ENCODE measurements around the gene ACSBG1. TPM values are rescaled to one million over a fixed set of nuclear protein-coding genes. Genes with fewer than 3 reads are reported as not detected.

The ACSBG1 gene
- total and polyA plus RNA-seq, 2 experiments from 2014 or later, result 0.04 TPM; not detected in 1

- H3K36me3 ChIP-seq (ENCODE audit: low read depth), result no peaks in the 10 kb centered on the region
- H3K79me2 ChIP-seq (ENCODE audit: insufficient read depth), result no peaks in the 10 kb centered on the region
- TF ChIP-seq EZH2phosphoT487 (IDR thresholded peaks at IDR 0.05; ENCODE audit: insufficient read depth, low read depth), result no peak
- no peak for TF ChIP-seq EZH2 (IDR thresholded peaks at IDR 0.05; ENCODE audit: insufficient read depth, poor library complexity, severe bottlenecking)
- H3K27me3 ChIP-seq (replicated peaks; ENCODE audit: insufficient read depth), result peaks cover 1% of the 10 kb centered on the region; the same call in 1 of the 2 replicates
- no peak overlapping the region for H2AFZ ChIP-seq
- in situ Hi-C loops (cut with MboI), result loop anchor here (5.0 kb wide), 1 partner anchor 131 kb away; no protein-coding TSS in a partner anchor
- no peak overlapping the region for H3K27ac ChIP-seq
- no peak overlapping the region for H3K9ac ChIP-seq
- no peak overlapping the region for H3K4me3 ChIP-seq
- no peaks in the 10 kb centered on the region for H3K9me2 ChIP-seq (ENCODE audit: insufficient read depth)
- no peaks in the 10 kb centered on the region for H3K9me3 ChIP-seq (ENCODE audit: low read depth)
- no peaks in the 10 kb centered on the region for H4K20me1 ChIP-seq (ENCODE audit: insufficient read depth)
- no peaks in the 10 kb centered on the region for H3K4me1 ChIP-seq (ENCODE audit: insufficient read depth)
- WGBS, 2 experiments (ENCODE audit: low coverage in 1 of 2, low lambda C conversion rate in 2 of 2, missing lambda C conversion rate in 2 of 2), result 54 to 55% methylated on average over 6 of the region's 6 CpGs
- H3F3A ChIP-seq (ENCODE audit: insufficient read depth), result no peaks in the 10 kb centered on the region
- H3K4me2 ChIP-seq (ENCODE audit: unreplicated experiment), result no peak overlapping the region
- DNase-seq, result peak; percentile 15
Measured at GRCh38 chr15:78243491-78243941, 9.2 kb upstream of the ACSBG1 start.

GRCh38 chr15:78243058-78243457, 8.7 kb upstream of the ACSBG1 start:
- no peaks in the 10 kb centered on the region for H3K79me2 ChIP-seq (ENCODE audit: insufficient read depth)
- no peak overlapping the region for H3K9ac ChIP-seq
- in situ Hi-C loops (cut with MboI), result loop anchor here (5.0 kb wide), 1 partner anchor 131 kb away; no protein-coding TSS in a partner anchor
- H3K4me1 ChIP-seq (ENCODE audit: insufficient read depth), result no peaks in the 10 kb centered on the region
- H3K9me3 ChIP-seq (ENCODE audit: low read depth), result no peaks in the 10 kb centered on the region
- no peak overlapping the region for H3K4me2 ChIP-seq (ENCODE audit: unreplicated experiment)
- H3K27ac ChIP-seq, result no peak overlapping the region
- peaks cover 6% of the 10 kb centered on the region for H3K27me3 ChIP-seq (replicated peaks; ENCODE audit: insufficient read depth)
- WGBS, 2 experiments (ENCODE audit: low coverage in 1 of 2, low lambda C conversion rate in 2 of 2, missing lambda C conversion rate in 2 of 2), result 70 to 76% methylated on average over 6 of the region's 6 CpGs
- no peaks in the 10 kb centered on the region for H3F3A ChIP-seq (ENCODE audit: insufficient read depth)
- H3K4me3 ChIP-seq, result no peak overlapping the region
- H3K36me3 ChIP-seq (ENCODE audit: low read depth), result no peaks in the 10 kb centered on the region
- no peak overlapping the region for H2AFZ ChIP-seq
- no peak for DNase-seq
- no peaks in the 10 kb centered on the region for H4K20me1 ChIP-seq (ENCODE audit: insufficient read depth)
- no peak for TF ChIP-seq EZH2phosphoT487 (IDR thresholded peaks at IDR 0.05; ENCODE audit: insufficient read depth, low read depth)
- TF ChIP-seq EZH2 (IDR thresholded peaks at IDR 0.05; ENCODE audit: insufficient read depth, poor library complexity, severe bottlenecking), result no peak
- H3K9me2 ChIP-seq (ENCODE audit: insufficient read depth), result no peaks in the 10 kb centered on the region

- Histone ChIP-seq H3K27me3 (replicated peaks; ENCODE audit: insufficient read depth) (peaks cover 12% of the 10 kb centered on the region), H3K36me3 (ENCODE audit: low read depth) (no peaks in the 10 kb centered on the region), H3K9ac (no peak overlapping the region), H3F3A (ENCODE audit: insufficient read depth) (no peaks in the 10 kb centered on the region), H4K20me1 (ENCODE audit: insufficient read depth) (no peaks in the 10 kb centered on the region), H3K9me3 (ENCODE audit: low read depth) (no peaks in the 10 kb centered on the region), H3K79me2 (ENCODE audit: insufficient read depth) (no peaks in the 10 kb centered on the region), H3K4me1 (ENCODE audit: insufficient read depth) (no peaks in the 10 kb centered on the region), H2AFZ (no peak overlapping the region), H3K4me3 (no peak overlapping the region), H3K27ac (no peak overlapping the region), H3K9me2 (ENCODE audit: insufficient read depth) (no peaks in the 10 kb centered on the region), H3K4me2 (ENCODE audit: unreplicated experiment) (no peak overlapping the region)
- no peak for TF ChIP-seq EZH2phosphoT487 (IDR thresholded peaks at IDR 0.05; ENCODE audit: insufficient read depth, low read depth)
- TF ChIP-seq EZH2 (IDR thresholded peaks at IDR 0.05; ENCODE audit: insufficient read depth, poor library complexity, severe bottlenecking), result no peak
- DNase-seq, result peak; percentile 35
- WGBS, 2 experiments (ENCODE audit: low coverage in 1 of 2, low lambda C conversion rate in 2 of 2, missing lambda C conversion rate in 2 of 2), result 39 to 44% methylated on average over 5 of the region's 5 CpGs
- in situ Hi-C loops (cut with MboI), result loop anchor here (5.0 kb wide), 1 partner anchor 130 kb away; no protein-coding TSS in a partner anchor
Measured at GRCh38 chr15:78242128-78242527, 7.8 kb upstream of the ACSBG1 start.

GRCh38 chr15:78241017-78241416, 6.7 kb upstream of the ACSBG1 start:
- in situ Hi-C loops (cut with MboI), result loop anchor here (5.0 kb wide), 1 partner anchor 129 kb away; no protein-coding TSS in a partner anchor

More at GRCh38 chr15:78241017-78241416, 6.7 kb upstream of the ACSBG1 start:
- H3K79me2 ChIP-seq (ENCODE audit: insufficient read depth), result no peaks in the 10 kb centered on the region
- no peaks in the 10 kb centered on the region for H4K20me1 ChIP-seq (ENCODE audit: insufficient read depth)
- peak overlapping the region; percentile 33; the same call in 1 of the 2 replicates for H2AFZ ChIP-seq
- peak; percentile 79 for DNase-seq
- TF ChIP-seq EZH2phosphoT487 (IDR thresholded peaks at IDR 0.05; ENCODE audit: insufficient read depth, low read depth), result no peak
- no peak for TF ChIP-seq EZH2 (IDR thresholded peaks at IDR 0.05; ENCODE audit: insufficient read depth, poor library complexity, severe bottlenecking)
- H3K4me2 ChIP-seq (ENCODE audit: unreplicated experiment), result no peak overlapping the region
- peaks cover 12% of the 10 kb centered on the region for H3K27me3 ChIP-seq (replicated peaks; ENCODE audit: insufficient read depth)
- no peak overlapping the region for H3K27ac ChIP-seq
- WGBS, 2 experiments (ENCODE audit: low coverage in 1 of 2, low lambda C conversion rate in 2 of 2, missing lambda C conversion rate in 2 of 2), result 8 to 12% methylated on average over 12 of the region's 12 CpGs
- no peak overlapping the region for H3K9ac ChIP-seq
- no peaks in the 10 kb centered on the region for H3F3A ChIP-seq (ENCODE audit: insufficient read depth)
- no peaks in the 10 kb centered on the region for H3K36me3 ChIP-seq (ENCODE audit: low read depth)
- H3K9me3 ChIP-seq (ENCODE audit: low read depth), result no peaks in the 10 kb centered on the region
- no peak overlapping the region for H3K4me3 ChIP-seq
- H3K4me1 ChIP-seq (ENCODE audit: insufficient read depth), result no peaks in the 10 kb centered on the region
- H3K9me2 ChIP-seq (ENCODE audit: insufficient read depth), result no peaks in the 10 kb centered on the region

All from GM23248 (cell line).